ENCODE measurements around the gene RRP12.

Gene RRP12

DNA sequence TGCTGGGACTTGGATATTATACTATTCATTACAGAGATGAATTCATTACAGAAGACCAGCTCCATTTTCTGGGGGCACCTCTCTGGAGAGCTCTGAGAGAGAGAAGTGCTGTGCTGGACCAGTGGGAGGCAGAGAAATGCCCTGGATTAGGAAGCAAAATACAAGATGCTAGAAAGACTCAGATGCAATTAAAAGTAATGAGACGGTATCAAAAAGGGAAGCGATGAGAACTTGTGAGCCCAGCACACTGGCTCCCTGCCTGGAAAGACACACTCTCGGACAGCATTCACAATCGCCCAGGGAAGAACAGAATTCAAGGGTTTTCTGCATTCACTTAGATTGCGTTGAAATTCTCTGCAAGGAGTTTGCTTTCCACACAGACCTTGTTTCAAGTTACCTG, 63.1 kb downstream of the RRP12 start:
- Histone ChIP-seq H3K9ac (ENCODE audit: low read depth, low read length, poor library complexity, severe bottlenecking) (no peak overlapping the region), H3K4me3 (ENCODE audit: low read length, poor library complexity, severe bottlenecking) (no peak overlapping the region), H3K4me2 (ENCODE audit: low read depth, low read length, poor library complexity, severe bottlenecking) (no peak overlapping the region)

DNA sequence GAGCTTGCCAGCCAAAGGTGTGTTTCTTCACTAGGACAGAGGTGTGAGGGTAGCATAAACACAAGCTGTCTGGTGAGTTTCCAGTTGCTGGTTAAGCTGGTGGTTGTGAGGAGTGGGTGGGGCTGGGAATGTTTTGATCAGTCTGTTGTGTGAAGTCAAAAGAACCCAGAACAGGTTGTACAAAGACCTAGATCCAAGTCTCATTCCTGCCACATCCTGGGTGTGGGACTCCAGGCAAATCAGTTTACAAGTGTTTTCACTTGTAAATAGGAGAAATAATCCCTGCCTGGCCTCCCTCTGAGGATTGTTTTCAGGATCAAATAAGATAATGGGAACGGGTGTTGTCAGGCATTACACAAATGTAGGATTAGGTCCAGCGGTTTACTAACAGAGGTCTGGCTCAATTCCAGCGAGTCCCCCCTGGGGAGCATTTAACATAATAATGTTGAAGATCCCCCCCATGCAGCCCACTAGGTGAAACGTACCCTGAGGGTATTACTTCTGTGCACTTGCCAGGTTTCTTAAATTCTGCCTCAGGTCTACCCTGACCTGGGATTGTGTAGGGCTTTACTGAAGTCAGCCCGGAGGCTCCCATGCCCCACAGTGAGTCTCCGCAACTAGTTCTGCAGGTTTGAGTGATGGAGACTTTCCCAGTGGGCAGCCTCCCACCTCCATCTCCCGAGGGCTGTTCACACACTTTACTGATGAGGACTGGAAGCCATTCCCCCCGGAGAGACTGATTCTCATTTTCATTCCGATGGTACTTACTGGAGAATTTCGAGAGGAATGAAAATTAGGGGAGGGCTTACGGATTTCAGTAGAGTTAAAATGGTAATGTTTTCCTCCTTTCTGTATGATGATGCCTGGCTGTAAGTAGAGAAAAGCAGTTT, 64.0 kb downstream of the RRP12 start:
- TF ChIP-seq EZH2phosphoT487 (IDR thresholded peaks at IDR 0.05; ENCODE audit: borderline replicate concordance): no peak
- TF ChIP-seq CTCF (conservative IDR thresholded peaks at IDR 0.05; ENCODE audit: low read length): no peak
- H3K4me1 ChIP-seq (ENCODE audit: insufficient read depth, low read length, poor library complexity, severe bottlenecking): peaks cover 15% of the 10 kb centered on the region
- no peaks in the 10 kb centered on the region for H3F3A ChIP-seq (ENCODE audit: low read depth)
- no peaks in the 10 kb centered on the region for H3K36me3 ChIP-seq (ENCODE audit: insufficient read depth, low read length)
- peaks cover 18% of the 10 kb centered on the region for H3K79me2 ChIP-seq (ENCODE audit: insufficient read depth, low read length)
- no peak overlapping the region for H3K9ac ChIP-seq (ENCODE audit: low read depth, low read length, poor library complexity, severe bottlenecking)
- no peak overlapping the region for H3K4me2 ChIP-seq (ENCODE audit: low read depth, low read length, poor library complexity, severe bottlenecking)
- no peak overlapping the region for H3K4me3 ChIP-seq (ENCODE audit: low read length, poor library complexity, severe bottlenecking)
- no peaks in the 10 kb centered on the region for H3K9me3 ChIP-seq (ENCODE audit: insufficient read depth, low read depth, low read length)
- no peaks in the 10 kb centered on the region for H3K27me3 ChIP-seq (ENCODE audit: insufficient read depth, low read length, poor library complexity, severe bottlenecking)
- no peak overlapping the region for H2AFZ ChIP-seq (ENCODE audit: low read length)
- peaks cover 18% of the 10 kb centered on the region for H4K20me1 ChIP-seq (ENCODE audit: insufficient read depth, low read length, poor library complexity, severe bottlenecking)
- H3K9me2 ChIP-seq (replicated peaks; ENCODE audit: low read depth, low read length): no peaks in the 10 kb centered on the region

More for the DNA sequence above, 63.1 kb downstream of the RRP12 start:
- Histone ChIP-seq H4K20me1 (ENCODE audit: insufficient read depth, low read length, poor library complexity, severe bottlenecking) (peaks cover 10% of the 10 kb centered on the region), H3K79me2 (ENCODE audit: insufficient read depth, low read length) (peaks cover 10% of the 10 kb centered on the region), H3K36me3 (ENCODE audit: insufficient read depth, low read length) (no peaks in the 10 kb centered on the region), H3K27me3 (ENCODE audit: insufficient read depth, low read length, poor library complexity, severe bottlenecking) (no peaks in the 10 kb centered on the region), H2AFZ (ENCODE audit: low read length) (no peak overlapping the region), H3F3A (ENCODE audit: low read depth) (no peaks in the 10 kb centered on the region), H3K9me2 (replicated peaks; ENCODE audit: low read depth, low read length) (no peaks in the 10 kb centered on the region), H3K4me1 (ENCODE audit: insufficient read depth, low read length, poor library complexity, severe bottlenecking) (peaks cover 7% of the 10 kb centered on the region), H3K9me3 (ENCODE audit: insufficient read depth, low read depth, low read length) (no peaks in the 10 kb centered on the region)
- no peak for TF ChIP-seq CTCF (conservative IDR thresholded peaks at IDR 0.05; ENCODE audit: low read length)
- TF ChIP-seq EZH2phosphoT487 (IDR thresholded peaks at IDR 0.05; ENCODE audit: borderline replicate concordance): no peak

DNA sequence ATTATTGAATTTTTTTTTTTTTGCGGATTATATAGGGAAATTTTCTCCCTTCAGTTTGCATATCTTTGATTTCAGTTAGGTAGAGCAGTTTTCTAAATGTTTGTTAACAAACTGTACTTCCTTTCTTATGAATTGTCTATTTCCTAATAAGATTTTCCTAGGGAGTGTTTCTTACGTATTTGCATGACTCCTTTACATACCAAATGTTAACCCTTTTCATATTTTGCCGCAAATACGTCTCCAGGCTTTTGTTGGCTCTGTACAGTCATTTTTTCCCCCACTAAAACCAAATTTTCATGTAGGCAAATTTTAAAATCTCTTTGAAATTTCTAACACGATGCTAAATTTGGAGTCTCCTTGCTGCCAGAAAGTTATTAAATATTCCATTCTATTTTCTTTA, 64.7 kb downstream of the RRP12 start:
- H3K9ac ChIP-seq (ENCODE audit: low read depth, low read length, poor library complexity, severe bottlenecking): no peak overlapping the region
- no peaks in the 10 kb centered on the region for H3K27me3 ChIP-seq (ENCODE audit: insufficient read depth, low read length, poor library complexity, severe bottlenecking)

More for the DNA sequence above, 64.7 kb downstream of the RRP12 start:
- H4K20me1 ChIP-seq (ENCODE audit: insufficient read depth, low read length, poor library complexity, severe bottlenecking): peaks cover 24% of the 10 kb centered on the region
- no peaks in the 10 kb centered on the region for H3K9me3 ChIP-seq (ENCODE audit: insufficient read depth, low read depth, low read length)
- no peak overlapping the region for H3K4me3 ChIP-seq (ENCODE audit: low read length, poor library complexity, severe bottlenecking)
- peaks cover 26% of the 10 kb centered on the region for H3K79me2 ChIP-seq (ENCODE audit: insufficient read depth, low read length)
- TF ChIP-seq CTCF (conservative IDR thresholded peaks at IDR 0.05; ENCODE audit: low read length) (no peak), EZH2phosphoT487 (IDR thresholded peaks at IDR 0.05; ENCODE audit: borderline replicate concordance) (no peak)
- H3F3A ChIP-seq (ENCODE audit: low read depth): no peaks in the 10 kb centered on the region
- H3K36me3 ChIP-seq (ENCODE audit: insufficient read depth, low read length): no peaks in the 10 kb centered on the region
- H3K9me2 ChIP-seq (replicated peaks; ENCODE audit: low read depth, low read length): no peaks in the 10 kb centered on the region
- H2AFZ ChIP-seq (ENCODE audit: low read length): no peak overlapping the region
- H3K4me2 ChIP-seq (ENCODE audit: low read depth, low read length, poor library complexity, severe bottlenecking): no peak overlapping the region
- peaks cover 21% of the 10 kb centered on the region for H3K4me1 ChIP-seq (ENCODE audit: insufficient read depth, low read length, poor library complexity, severe bottlenecking)
